COLO668 (cell line): ENCODE results near the gene PACS1.
A peak's percentile ranks its signal among the peaks of the same experiment; 100 is the strongest.

ENCODE experiments used
- DNase-seq: peaks from one replicate; lab custom pipeline; 2025; ENCODE audit not compliant: unreplicated experiment; lab: John Stamatoyannopoulos, UW

Gene PACS1

GRCh38 chr11:66220566-66220935 lies 150.5 kb downstream of the PACS1 start:
- no peak for DNase-seq

GRCh38 chr11:66221012-66221411 lies 150.9 kb downstream of the PACS1 start:
- no peak for DNase-seq

GRCh38 chr11:66221726-66222236 lies 151.7 kb downstream of the PACS1 start:
- no peak for DNase-seq

GRCh38 chr11:66222358-66223149 lies 152.5 kb downstream of the PACS1 start:
- DNase-seq: peak; percentile 92

- DNase-seq: no peak
Observed at GRCh38 chr11:66224226-66224855, 154.3 kb downstream of the PACS1 start.

- no peak for DNase-seq
Observed at GRCh38 chr11:66225066-66225465, 155.0 kb downstream of the PACS1 start.

- DNase-seq: no peak
Observed at GRCh38 chr11:66226101-66226500, 156.0 kb downstream of the PACS1 start.

- DNase-seq: no peak
Observed at GRCh38 chr11:66227700-66228099, 157.6 kb downstream of the PACS1 start.

GRCh38 chr11:66228521-66228920 lies 158.4 kb downstream of the PACS1 start:
- no peak for DNase-seq

- no peak for DNase-seq
Observed at GRCh38 chr11:66230156-66230555, 160.1 kb downstream of the PACS1 start.

- no peak for DNase-seq
Observed at GRCh38 chr11:66230978-66231377, 160.9 kb downstream of the PACS1 start.

GRCh38 chr11:66231561-66231960 lies 161.5 kb downstream of the PACS1 start:
- peak; percentile 29 for DNase-seq

- DNase-seq: no peak
Observed at GRCh38 chr11:66232769-66233168, 162.7 kb downstream of the PACS1 start.

GRCh38 chr11:66233301-66233700 lies 163.2 kb downstream of the PACS1 start:
- no peak for DNase-seq

- DNase-seq: no peak
Observed at GRCh38 chr11:66235141-66235540, 165.1 kb downstream of the PACS1 start.

- no peak for DNase-seq
Observed at GRCh38 chr11:66237867-66238266, 167.8 kb downstream of the PACS1 start.

- DNase-seq: no peak
Observed at GRCh38 chr11:66238786-66239413, 168.8 kb downstream of the PACS1 start.

GRCh38 chr11:66239511-66239910 lies 169.4 kb downstream of the PACS1 start:
- DNase-seq: no peak

GRCh38 chr11:66239998-66240780 lies 170.1 kb downstream of the PACS1 start:
- DNase-seq: no peak

- DNase-seq: no peak
Observed at GRCh38 chr11:66240781-66241136, 170.7 kb downstream of the PACS1 start.

- DNase-seq: no peak
Observed at GRCh38 chr11:66242095-66242765, 172.2 kb downstream of the PACS1 start.
